Trophoblast cell (in vitro differentiated cells and primary cell): Measurements from ENCODE around the gene EFCAB5.
"Not testable (repeated sequence)": the region's sequence is repeated elsewhere in the genome, so short reads cannot be mapped to it uniquely, and the experiment has no call there.

Source experiments
- DNase-seq, 2 donors: peaks; one replicate each; pipeline ENCODE4 v3.0.0-alpha.2; 2016
- H2AFZ ChIP-seq: 2 replicates; pipeline ENCODE4 v1.6.1; 2013; ENCODE audit warnings: low read length, moderate library complexity, mild to moderate bottlenecking; ENCODE audit not compliant: insufficient read depth, poor library complexity
- H2AK5ac ChIP-seq: 2 replicates; pipeline ENCODE4 v1.6.1; 2013; ENCODE audit warnings: mild to moderate bottlenecking, low read length
- H2BK120ac ChIP-seq: 2 replicates; pipeline ENCODE4 v1.6.1; 2013; ENCODE audit warnings: low read length, mild to moderate bottlenecking, moderate library complexity; ENCODE audit not compliant: insufficient read depth, poor library complexity
- H2BK12ac ChIP-seq: 2 replicates; pipeline ENCODE4 v1.6.1; 2013; ENCODE audit warnings: mild to moderate bottlenecking, low read length, moderate library complexity
- H2BK5ac ChIP-seq: 2 replicates; pipeline ENCODE4 v1.6.1; 2013; ENCODE audit warnings: low read length, low read depth, moderate library complexity, mild to moderate bottlenecking; ENCODE audit not compliant: poor library complexity
- H3K14ac ChIP-seq: 2 replicates; pipeline ENCODE4 v1.6.1; 2013; ENCODE audit warnings: mild to moderate bottlenecking, low read length
- H3K18ac ChIP-seq: 2 replicates; pipeline ENCODE4 v1.6.1; 2013; ENCODE audit warnings: mild to moderate bottlenecking, low read length
- H3K23ac ChIP-seq: 2 replicates; pipeline ENCODE4 v1.6.1; 2013; ENCODE audit warnings: low read length
- H3K27ac ChIP-seq: 2 replicates; pipeline ENCODE4 v1.5.1; 2013; ENCODE audit warnings: low read depth, mild to moderate bottlenecking, inconsistent platforms, low read length, moderate library complexity
- H3K27me3 ChIP-seq: 2 replicates; pipeline ENCODE4 v1.6.1; 2013; ENCODE audit warnings: inconsistent platforms, mild to moderate bottlenecking, low read length, moderate library complexity; ENCODE audit not compliant: insufficient read depth
- H3K36me3 ChIP-seq, 2 experiments: 1 replicate in 1 of 2; 2 replicates in 1 of 2; pipeline ENCODE4 v1.6.1; 2013; ENCODE audit warnings: low read length in 2 of 2, mild to moderate bottlenecking in 2 of 2, moderate library complexity in 1 of 2; ENCODE audit not compliant: insufficient read depth in 2 of 2, control insufficient read depth in 1 of 2
- H3K4ac ChIP-seq: 2 replicates; pipeline ENCODE4 v1.6.1; 2013; ENCODE audit warnings: low read depth, mild to moderate bottlenecking, low read length, moderate library complexity
- H3K4me1 ChIP-seq, 2 experiments: 1 replicate in 1 of 2; 2 replicates in 1 of 2; pipeline ENCODE4 v1.6.1; 2013; ENCODE audit warnings: low read length in 2 of 2, mild to moderate bottlenecking in 2 of 2, moderate library complexity in 1 of 2; ENCODE audit not compliant: insufficient read depth in 2 of 2, control insufficient read depth in 1 of 2
- H3K4me2 ChIP-seq: 2 replicates; pipeline ENCODE4 v1.6.1; 2013; ENCODE audit warnings: inconsistent platforms, mild to moderate bottlenecking, low read length, moderate library complexity
- H3K4me3 ChIP-seq: 2 replicates; pipeline ENCODE4 v1.5.1; 2013; ENCODE audit warnings: mild to moderate bottlenecking, low read depth, low read length, inconsistent platforms
- H3K79me1 ChIP-seq: one replicate; pipeline ENCODE4 v1.6.1; 2013; ENCODE audit warnings: low read length
- H3K79me2 ChIP-seq: 2 replicates; pipeline ENCODE4 v1.6.1; 2013; ENCODE audit warnings: low read length, mild to moderate bottlenecking; ENCODE audit not compliant: control insufficient read depth, insufficient read depth, poor library complexity
- H3K9ac ChIP-seq: 2 replicates; pipeline ENCODE4 v1.6.1; 2013; ENCODE audit warnings: mild to moderate bottlenecking, low read length
- H3K9me3 ChIP-seq: 2 replicates; pipeline ENCODE4 v1.6.1; 2013; ENCODE audit warnings: low read depth, mild to moderate bottlenecking, control low read depth, inconsistent platforms, low read length; ENCODE audit not compliant: insufficient read depth
- H4K12ac ChIP-seq: 2 replicates; pipeline ENCODE4 v1.6.1; 2013; ENCODE audit warnings: low read depth, mild to moderate bottlenecking, low read length, moderate library complexity
- H4K8ac ChIP-seq: 2 replicates; pipeline ENCODE4 v1.6.1; 2013; ENCODE audit warnings: low read depth, mild to moderate bottlenecking, low read length, moderate library complexity
- H4K91ac ChIP-seq: one replicate; pipeline ENCODE4 v1.6.1; 2013; ENCODE audit warnings: low read depth, mild to moderate bottlenecking, low read length, moderate library complexity
- WGBS: extraction: QIAGEN DNeasy Blood & Tissue Kit; methylation state at CpG from one replicate; pipeline ENCODE4 v1.1.7; 2013; ENCODE audit warnings: missing lambda C conversion rate; ENCODE audit not compliant: insufficient read length, insufficient coverage; ENCODE audit errors: extremely low coverage; 5-methylcytosine and 5-hydroxymethylcytosine counted together

The EFCAB5 gene

DNA sequence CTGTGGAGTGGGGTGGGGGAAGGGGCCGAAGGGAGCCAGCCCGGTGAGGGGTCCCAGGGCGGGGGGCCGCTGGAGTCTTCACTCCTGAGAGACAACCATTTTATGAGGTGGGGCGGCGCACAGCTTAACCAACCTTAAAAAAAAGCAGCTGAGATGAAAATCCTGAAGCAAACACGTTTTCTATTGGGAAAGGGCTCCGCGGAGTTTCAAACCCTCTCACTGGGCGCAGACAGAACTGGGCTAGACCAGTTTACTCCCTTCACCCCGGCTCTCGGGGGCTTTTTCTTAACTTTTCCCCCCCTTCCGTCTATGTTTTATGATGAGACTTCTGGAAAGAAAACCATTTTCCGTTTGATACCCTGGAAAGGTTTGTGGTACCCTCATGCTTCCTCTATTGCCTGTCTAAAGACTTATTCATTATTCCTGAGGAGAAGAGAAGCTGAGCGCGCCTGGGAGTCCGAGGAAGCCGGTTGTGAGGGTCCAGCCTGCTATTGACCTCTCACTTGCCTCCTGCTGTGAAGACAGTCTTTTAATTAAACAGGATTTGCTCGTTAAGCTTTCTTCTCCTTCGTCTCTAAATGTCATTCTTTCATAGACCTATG is 10.9 kb upstream of the EFCAB5 start:
- Histone ChIP-seq H3K4ac (no peak overlapping the region), H2AFZ (peak overlapping the region; percentile 39), H3K27me3 (no peaks in the 10 kb centered on the region), H3K27ac (peak overlapping the region; percentile 56), H3K23ac (no peak overlapping the region), H2BK5ac (no peak overlapping the region), H3K79me2 (peaks cover 9% of the 10 kb centered on the region), H3K36me3 (no peaks in the 10 kb centered on the region), H3K9ac (peak overlapping the region; percentile 85), H3K4me2 (peak overlapping the region; percentile 81), H2BK12ac (no peak overlapping the region), H3K79me1 (peaks cover 9% of the 10 kb centered on the region), H3K14ac (peak overlapping the region; percentile 46), H2AK5ac (no peak overlapping the region), H3K4me3 (peak overlapping the region; percentile 88), H4K8ac (peak overlapping the region; percentile 46), H2BK120ac (no peak overlapping the region), H3K9me3 (no peaks in the 10 kb centered on the region), H3K18ac (no peak overlapping the region), H4K12ac (peak overlapping the region; percentile 10), H3K4me1 (no peaks in the 10 kb centered on the region), H4K91ac (peak overlapping the region; percentile 55)
- WGBS: no CpG with 5 or more reads among the region's 20 CpGs
- peak; percentile 54 to 71 for DNase-seq

DNA sequence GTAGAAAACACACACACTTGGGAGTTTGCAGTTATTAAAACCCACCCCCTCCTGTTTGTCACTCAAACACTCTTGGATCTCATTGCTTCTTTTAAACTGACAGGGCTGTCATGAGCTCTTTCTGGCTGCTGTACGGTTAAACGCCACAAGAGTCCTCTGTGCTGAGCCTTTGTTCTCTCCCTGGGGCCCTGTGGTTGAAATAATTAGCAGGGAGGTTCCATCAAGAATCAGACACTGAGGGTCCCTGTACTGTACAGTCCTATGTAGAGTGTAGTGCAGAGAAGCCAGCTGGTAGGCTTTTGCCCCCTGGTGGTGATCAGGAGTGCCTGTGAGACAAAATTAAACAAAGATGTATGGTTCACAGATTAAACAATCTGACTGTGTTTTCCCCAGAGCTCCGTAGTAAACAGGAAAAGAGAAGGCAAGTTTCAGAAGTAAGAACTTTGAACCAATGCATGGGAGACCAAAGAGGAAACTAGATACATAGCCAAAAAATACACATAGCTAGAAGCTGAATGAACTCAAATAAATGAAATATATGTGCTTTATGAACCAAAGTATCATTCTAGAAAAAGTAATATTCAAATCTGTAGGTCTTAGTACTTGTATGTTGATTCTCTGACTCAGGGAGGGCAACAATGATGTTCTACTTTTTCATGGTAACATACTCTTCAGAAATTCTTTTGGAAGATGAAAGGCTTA is 10.1 kb upstream of the EFCAB5 start:
- Histone ChIP-seq H3K79me2 (peaks cover 9% of the 10 kb centered on the region), H2BK120ac (no peak overlapping the region), H3K27ac (no peak overlapping the region), H3K18ac (no peak overlapping the region), H4K91ac (no peak overlapping the region), H2BK5ac (no peak overlapping the region), H3K14ac (no peak overlapping the region), H2BK12ac (no peak overlapping the region), H3K23ac (no peak overlapping the region), H3K27me3 (no peaks in the 10 kb centered on the region), H3K79me1 (peaks cover 9% of the 10 kb centered on the region), H3K4me1 (no peaks in the 10 kb centered on the region), H4K8ac (no peak overlapping the region), H3K4ac (no peak overlapping the region), H3K4me3 (no peak overlapping the region), H4K12ac (no peak overlapping the region), H3K9me3 (no peaks in the 10 kb centered on the region), H3K4me2 (peak overlapping the region; percentile 81), H3K9ac (no peak overlapping the region), H3K36me3 (no peaks in the 10 kb centered on the region), H2AFZ (no peak overlapping the region), H2AK5ac (no peak overlapping the region)
- DNase-seq: peak; percentile 50 to 80
- WGBS: no CpG with 5 or more reads among the region's 3 CpGs

DNA sequence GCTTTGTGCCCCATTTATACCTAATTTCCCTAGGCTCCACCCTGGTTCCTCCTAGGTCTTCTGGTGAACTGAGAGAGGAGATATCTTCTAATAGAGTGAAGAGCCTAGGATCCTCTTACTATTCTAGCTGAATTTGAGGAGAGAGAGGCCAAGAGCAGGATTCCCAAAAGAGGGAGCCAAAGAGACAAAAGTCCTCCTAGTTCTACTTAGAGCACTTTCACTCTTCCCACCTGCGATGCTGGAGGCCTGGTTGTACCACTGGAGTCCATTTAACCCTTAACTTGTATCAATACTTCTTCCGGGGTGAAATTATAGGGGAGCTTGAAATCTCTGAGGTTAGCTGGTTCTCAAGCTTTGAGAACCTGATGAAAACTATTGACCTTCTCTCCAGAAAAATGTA is 8.1 kb upstream of the EFCAB5 start:
- H3K4me1 ChIP-seq: no peaks in the 10 kb centered on the region
- no peak overlapping the region for H3K4me3 ChIP-seq
- H3K9me3 ChIP-seq: no peaks in the 10 kb centered on the region
- H4K91ac ChIP-seq: no peak overlapping the region
- no peak overlapping the region for H4K8ac ChIP-seq
- H2AK5ac ChIP-seq: no peak overlapping the region
- no peaks in the 10 kb centered on the region for H3K27me3 ChIP-seq
- H3K9ac ChIP-seq: no peak overlapping the region
- no peak overlapping the region for H2AFZ ChIP-seq
- no peak overlapping the region for H2BK12ac ChIP-seq
- WGBS: no CpG with 5 or more reads among the region's 2 CpGs
- H4K12ac ChIP-seq: no peak overlapping the region
- DNase-seq: peak; percentile 14 to 58
- H3K36me3 ChIP-seq: no peaks in the 10 kb centered on the region
- no peak overlapping the region for H2BK120ac ChIP-seq
- H3K4me2 ChIP-seq: no peak overlapping the region
- peaks cover 9% of the 10 kb centered on the region for H3K79me2 ChIP-seq
- no peak overlapping the region for H3K27ac ChIP-seq
- no peak overlapping the region for H3K14ac ChIP-seq
- no peak overlapping the region for H3K18ac ChIP-seq
- H3K79me1 ChIP-seq: peaks cover 9% of the 10 kb centered on the region
- no peak overlapping the region for H3K23ac ChIP-seq
- H2BK5ac ChIP-seq: no peak overlapping the region
- H3K4ac ChIP-seq: no peak overlapping the region

DNA sequence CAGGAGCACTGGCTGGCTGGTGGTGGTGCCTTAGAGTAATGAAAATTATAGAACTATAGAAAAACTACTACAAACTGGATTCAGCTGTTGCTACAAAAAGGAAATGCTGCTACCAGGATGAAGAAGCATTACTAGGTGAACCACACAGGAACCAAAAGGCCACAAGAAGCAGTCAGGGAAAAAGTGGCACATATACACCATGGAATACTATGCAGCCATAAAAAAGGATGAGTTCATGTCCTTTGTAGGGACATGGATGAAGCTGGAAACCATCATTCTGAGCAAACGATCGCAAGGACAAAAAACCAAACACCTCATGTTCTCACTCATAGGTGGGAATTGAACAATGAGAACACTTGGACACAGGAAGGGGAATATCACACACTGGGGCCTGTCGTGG is 5.5 kb upstream of the EFCAB5 start:
- H3K9me3 ChIP-seq, H4K8ac ChIP-seq, H2BK5ac ChIP-seq, H4K12ac ChIP-seq, H2BK12ac ChIP-seq, H3K4me2 ChIP-seq, H4K91ac ChIP-seq, H3K27ac ChIP-seq, H3K36me3 ChIP-seq, H3K18ac ChIP-seq, DNase-seq, H3K79me2 ChIP-seq, H2AK5ac ChIP-seq, H3K23ac ChIP-seq, H3K4ac ChIP-seq, H3K27me3 ChIP-seq, H2AFZ ChIP-seq, H3K4me3 ChIP-seq, H2BK120ac ChIP-seq, H3K79me1 ChIP-seq, H3K4me1 ChIP-seq, H3K9ac ChIP-seq, H3K14ac ChIP-seq: not testable (repeated sequence)
- WGBS: no CpG with 5 or more reads among the region's 3 CpGs
